ENCODE results near the gene KRT72.

Gene KRT72

GRCh38 chr12:52600941-52601481, at the start of gene KRT72:
Gene KRT72, minus strand, starts transcription at chr12:52601463. Its CDS starts 11 bp downstream, at chr12:52601452.
- Mint-ChIP-seq H3K27me3 (peaks cover 43% of the 10 kb centered on the region), H3K36me3 (ENCODE audit: low read depth) (no peaks in the 10 kb centered on the region)

DNA sequence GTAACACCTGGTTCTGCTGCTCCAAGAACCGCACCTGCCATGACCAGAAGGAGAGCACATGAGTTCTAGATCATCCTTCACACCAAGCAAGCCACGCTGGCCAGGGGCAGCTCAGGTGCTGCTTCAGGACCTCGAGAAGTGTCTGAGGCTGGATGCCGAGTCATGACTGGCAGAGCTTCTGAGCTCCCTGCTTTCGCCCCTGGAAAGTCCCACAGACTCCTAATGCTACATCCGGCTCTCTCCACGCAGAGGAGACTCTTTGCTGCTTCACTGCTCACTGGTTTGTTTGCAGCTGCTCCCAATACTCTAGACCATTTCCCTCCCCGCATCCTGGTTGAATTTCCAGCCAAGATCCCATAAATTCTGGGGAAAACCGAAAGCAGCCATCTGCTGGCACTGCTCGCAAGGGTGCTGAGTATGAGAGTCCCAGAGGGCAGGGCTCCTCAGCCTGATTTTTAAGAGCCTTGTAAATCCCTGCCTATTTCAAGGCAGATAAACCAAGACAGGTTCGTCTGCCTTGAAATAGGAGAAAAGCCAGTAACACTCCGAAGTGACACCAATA, 49.3 kb upstream of the KRT72 start:
- H3K36me3 Mint-ChIP-seq (ENCODE audit: low read depth) = no peaks in the 10 kb centered on the region
- H3K9me3 Mint-ChIP-seq = no peaks in the 10 kb centered on the region
- peaks cover 4% of the 10 kb centered on the region for H3K4me1 Mint-ChIP-seq (ENCODE audit: low read depth)
- H3K4me3 Mint-ChIP-seq = no peak overlapping the region
- no peak overlapping the region for H3K27ac Mint-ChIP-seq
- H3K27me3 Mint-ChIP-seq = peaks cover 1% of the 10 kb centered on the region
- intact Hi-C loops (cut with micrococcal nuclease) = no loop called here

More at GRCh38 chr12:52600941-52601481, at the start of gene KRT72:
- Mint-ChIP-seq H3K4me3 (no peak within 1 kb of the TSS), H3K27ac (no peak within 1 kb of the TSS), H3K9me3 (no peaks in the 10 kb centered on the region), H3K4me1 (ENCODE audit: low read depth) (no peaks in the 10 kb centered on the region)
- intact Hi-C loops (cut with micrococcal nuclease) = no loop called here

DNA sequence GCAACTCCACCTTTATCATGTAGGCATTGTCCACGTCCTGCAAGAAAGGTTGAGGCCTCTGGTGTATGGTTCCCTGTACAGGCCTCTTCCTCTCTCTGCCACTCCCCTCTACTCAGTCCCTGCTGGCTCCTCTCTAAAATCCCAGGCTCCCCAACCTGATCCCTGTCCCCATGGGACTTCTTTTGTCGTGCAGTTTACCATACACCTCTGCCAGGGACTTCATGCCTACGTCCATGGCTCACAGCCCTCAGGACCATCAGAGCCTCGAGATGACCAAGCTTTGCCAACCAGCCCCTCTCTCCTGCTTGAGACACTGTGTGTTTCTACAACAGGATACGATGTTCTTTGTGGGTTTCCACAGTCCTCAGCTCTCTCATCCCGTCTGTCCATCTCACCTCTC, 47.8 kb upstream of the KRT72 start:
- peaks cover 3% of the 10 kb centered on the region for H3K27me3 Mint-ChIP-seq
- no peaks in the 10 kb centered on the region for H3K9me3 Mint-ChIP-seq
- peaks cover 11% of the 10 kb centered on the region for H3K4me1 Mint-ChIP-seq (ENCODE audit: low read depth)
- H3K36me3 Mint-ChIP-seq (ENCODE audit: low read depth) = no peaks in the 10 kb centered on the region
- no peak overlapping the region for H3K27ac Mint-ChIP-seq
- intact Hi-C loops (cut with micrococcal nuclease) = no loop called here
- H3K4me3 Mint-ChIP-seq = no peak overlapping the region

DNA sequence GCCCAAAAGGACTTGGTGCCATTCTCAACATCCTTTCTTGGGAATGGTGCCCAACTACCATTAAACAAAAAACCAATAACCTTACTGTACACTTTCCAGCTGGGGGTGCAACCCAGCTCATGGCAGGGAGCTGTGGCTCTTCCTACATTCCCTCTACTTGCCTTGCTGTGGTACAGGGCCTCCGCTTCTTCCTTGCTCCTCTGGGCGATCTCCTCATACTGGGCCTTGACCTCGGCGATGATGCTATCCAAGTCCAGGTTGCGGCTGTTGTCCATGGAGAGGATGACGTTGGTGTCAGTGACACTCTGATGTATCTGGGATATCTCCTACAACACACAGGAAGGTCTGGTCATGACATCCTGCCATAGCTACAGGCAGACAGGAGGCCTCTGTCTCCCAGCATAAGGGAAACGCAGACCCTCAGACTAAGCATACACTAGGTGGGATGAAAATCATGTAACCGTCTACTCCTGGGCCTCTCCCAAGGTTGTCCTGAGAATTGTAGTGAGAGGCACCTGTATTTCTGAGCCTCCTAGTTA, 46.8 kb upstream of the KRT72 start:
- Mint-ChIP-seq H3K27ac (no peak overlapping the region), H3K4me1 (ENCODE audit: low read depth) (peaks cover 11% of the 10 kb centered on the region), H3K36me3 (ENCODE audit: low read depth) (no peaks in the 10 kb centered on the region), H3K27me3 (peaks cover 1% of the 10 kb centered on the region), H3K9me3 (no peaks in the 10 kb centered on the region), H3K4me3 (no peak overlapping the region)
- intact Hi-C loops (cut with micrococcal nuclease) = no loop called here

GRCh38 chr12:52647601-52648000, 46.3 kb upstream of the KRT72 start:
- H3K9me3 Mint-ChIP-seq = no peaks in the 10 kb centered on the region
- H3K4me1 Mint-ChIP-seq (ENCODE audit: low read depth) = peaks cover 11% of the 10 kb centered on the region
- H3K4me3 Mint-ChIP-seq = no peak overlapping the region
- peaks cover 1% of the 10 kb centered on the region for H3K27me3 Mint-ChIP-seq
- no peak overlapping the region for H3K27ac Mint-ChIP-seq
- intact Hi-C loops (cut with micrococcal nuclease) = no loop called here
- no peaks in the 10 kb centered on the region for H3K36me3 Mint-ChIP-seq (ENCODE audit: low read depth)

DNA sequence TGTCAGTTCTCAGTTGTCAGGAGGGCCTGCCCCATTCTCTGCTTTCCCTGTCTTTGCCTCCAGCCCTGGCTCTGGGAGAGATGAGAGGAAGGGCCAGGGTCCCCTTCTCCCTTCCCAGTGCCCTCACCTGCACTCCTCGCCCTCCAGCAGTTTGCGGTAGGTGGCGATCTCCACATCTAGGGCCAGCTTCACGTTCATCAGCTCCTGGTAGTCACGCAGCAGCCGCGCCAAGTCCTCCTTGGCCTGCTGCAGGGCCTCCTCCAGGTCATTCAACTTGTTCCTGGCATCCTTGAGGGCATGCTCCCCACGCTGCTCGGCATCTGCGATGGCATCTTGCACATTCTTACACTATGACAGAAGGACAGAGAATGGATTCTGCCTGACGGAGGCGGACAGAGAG, 45.4 kb upstream of the KRT72 start:
- H3K27me3 Mint-ChIP-seq = peaks cover 6% of the 10 kb centered on the region
- intact Hi-C loops (cut with micrococcal nuclease) = no loop called here
- no peak overlapping the region for H3K4me3 Mint-ChIP-seq
- peaks cover 11% of the 10 kb centered on the region for H3K4me1 Mint-ChIP-seq (ENCODE audit: low read depth)
- H3K36me3 Mint-ChIP-seq (ENCODE audit: low read depth) = no peaks in the 10 kb centered on the region
- no peak overlapping the region for H3K27ac Mint-ChIP-seq
- no peaks in the 10 kb centered on the region for H3K9me3 Mint-ChIP-seq

DNA sequence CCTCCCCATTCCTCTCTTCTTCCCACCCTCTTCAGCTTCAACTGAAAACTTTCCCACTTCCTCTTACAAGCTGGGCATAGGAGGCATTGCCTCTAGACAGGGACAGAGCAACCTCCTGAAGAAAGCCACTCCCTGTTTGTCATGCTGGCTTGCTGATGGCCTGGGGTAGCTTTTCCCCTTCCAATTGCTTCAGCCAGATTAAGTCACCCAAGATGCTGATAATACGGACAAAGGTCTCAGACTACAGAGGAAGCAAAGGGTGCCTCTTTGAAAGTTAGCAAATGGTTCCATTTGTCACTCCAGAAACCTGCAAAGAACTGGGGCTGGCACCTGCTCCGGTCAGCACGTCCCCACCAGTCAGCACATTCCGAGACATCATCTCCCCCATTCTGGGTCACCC, 44.7 kb upstream of the KRT72 start:
- Mint-ChIP-seq H3K9me3 (no peaks in the 10 kb centered on the region), H3K27me3 (peaks cover 6% of the 10 kb centered on the region), H3K27ac (no peak overlapping the region), H3K36me3 (ENCODE audit: low read depth) (no peaks in the 10 kb centered on the region), H3K4me3 (no peak overlapping the region), H3K4me1 (ENCODE audit: low read depth) (peaks cover 11% of the 10 kb centered on the region)
- intact Hi-C loops (cut with micrococcal nuclease) = no loop called here

- intact Hi-C loops (cut with micrococcal nuclease) = no loop called here
- Mint-ChIP-seq H3K4me3 (no peak overlapping the region), H3K4me1 (ENCODE audit: low read depth) (peaks cover 11% of the 10 kb centered on the region), H3K36me3 (ENCODE audit: low read depth) (no peaks in the 10 kb centered on the region), H3K27me3 (peaks cover 6% of the 10 kb centered on the region), H3K27ac (no peak overlapping the region), H3K9me3 (no peaks in the 10 kb centered on the region)
Observed at GRCh38 chr12:52645120-52645761, 44.0 kb upstream of the KRT72 start.

DNA sequence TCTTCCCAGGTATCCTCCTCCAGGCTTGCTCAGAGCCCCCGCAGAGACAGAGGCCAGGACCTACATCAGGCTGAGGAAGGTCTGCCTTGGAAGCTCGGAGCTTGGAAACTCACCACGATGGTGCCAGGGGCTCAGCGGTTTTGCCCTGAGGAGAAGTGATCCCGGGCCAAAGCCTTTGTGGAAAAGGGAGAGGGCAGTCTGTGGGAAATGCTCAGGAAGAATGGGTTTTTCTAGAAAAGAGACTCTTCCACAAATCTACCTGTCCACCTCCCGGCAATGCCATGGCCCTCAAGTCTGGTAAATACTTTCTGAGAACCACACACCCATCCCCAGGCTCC, 42.8 kb upstream of the KRT72 start:
- Mint-ChIP-seq H3K36me3 (ENCODE audit: low read depth) (no peaks in the 10 kb centered on the region), H3K4me1 (ENCODE audit: low read depth) (peaks cover 11% of the 10 kb centered on the region), H3K9me3 (no peaks in the 10 kb centered on the region), H3K27ac (no peak overlapping the region), H3K4me3 (no peak overlapping the region), H3K27me3 (peaks cover 8% of the 10 kb centered on the region)
- intact Hi-C loops (cut with micrococcal nuclease) = no loop called here

DNA sequence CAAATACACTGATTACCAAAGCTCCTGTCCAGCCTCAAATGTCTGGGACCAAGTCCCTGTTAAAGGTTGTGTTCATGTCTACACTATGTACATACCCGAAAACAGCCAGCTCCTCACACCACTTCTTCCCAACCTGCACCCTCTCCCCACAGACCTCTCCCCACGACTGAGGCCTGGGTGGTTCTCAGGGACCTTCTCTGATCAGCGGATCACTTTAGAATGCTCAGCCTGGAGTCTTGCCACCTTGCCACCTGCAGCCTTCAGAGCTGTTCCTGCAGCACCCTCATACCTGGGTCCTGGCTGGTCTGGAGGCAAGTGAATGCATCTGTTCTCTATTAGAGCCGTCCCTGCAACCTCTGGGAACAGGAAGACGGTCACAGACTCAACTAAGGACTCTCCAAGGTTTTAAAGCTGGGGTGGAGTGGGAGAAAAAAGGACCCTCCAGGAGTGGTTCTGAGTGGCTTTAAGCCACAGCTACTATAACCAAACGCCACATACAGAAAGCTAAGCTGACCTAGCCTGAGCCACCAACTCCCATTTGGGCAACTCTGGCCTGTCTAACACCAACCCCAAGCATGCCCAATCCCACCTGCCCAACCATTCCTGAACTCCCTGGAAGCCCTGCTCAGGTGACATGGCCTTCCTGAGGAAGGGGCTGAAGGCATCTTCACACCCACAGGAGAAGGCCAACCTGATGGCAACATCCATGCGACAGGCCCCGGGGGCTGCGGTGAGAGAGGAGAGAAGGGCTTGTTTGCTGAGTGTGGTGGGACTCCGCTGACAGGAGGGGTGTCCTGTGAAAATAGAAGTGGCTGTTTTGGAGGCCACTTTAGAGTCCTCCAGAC, 42.2 kb upstream of the KRT72 start:
- Mint-ChIP-seq H3K27ac (no peak overlapping the region), H3K4me1 (ENCODE audit: low read depth) (peaks cover 11% of the 10 kb centered on the region), H3K36me3 (ENCODE audit: low read depth) (no peaks in the 10 kb centered on the region), H3K4me3 (no peak overlapping the region), H3K27me3 (peaks cover 8% of the 10 kb centered on the region), H3K9me3 (no peaks in the 10 kb centered on the region)
- intact Hi-C loops (cut with micrococcal nuclease) = no loop called here

DNA sequence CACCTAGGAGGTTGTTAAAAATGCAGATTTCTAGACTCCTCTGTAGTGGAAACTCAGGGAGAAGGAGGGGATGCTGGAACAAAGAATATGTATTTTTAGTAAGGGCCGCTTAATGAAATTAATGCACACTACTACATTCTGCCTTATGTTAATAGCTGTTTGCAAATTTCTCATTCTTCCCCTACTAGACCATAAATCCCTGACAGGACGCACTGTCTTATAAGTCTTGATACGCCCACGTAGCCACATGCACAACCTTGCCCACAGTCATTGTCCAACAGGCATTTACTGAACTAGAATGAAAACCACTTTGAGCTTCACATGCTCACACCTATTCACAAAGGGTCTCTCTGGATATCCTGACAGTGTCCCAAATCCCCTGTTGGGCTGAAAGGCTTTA, 40.2 kb upstream of the KRT72 start:
- intact Hi-C loops (cut with micrococcal nuclease) = no loop called here
- peaks cover 11% of the 10 kb centered on the region for H3K4me1 Mint-ChIP-seq (ENCODE audit: low read depth)
- no peak overlapping the region for H3K4me3 Mint-ChIP-seq
- H3K36me3 Mint-ChIP-seq (ENCODE audit: low read depth) = no peaks in the 10 kb centered on the region
- H3K9me3 Mint-ChIP-seq = no peaks in the 10 kb centered on the region
- H3K27ac Mint-ChIP-seq = no peak overlapping the region
- H3K27me3 Mint-ChIP-seq = peaks cover 8% of the 10 kb centered on the region

DNA sequence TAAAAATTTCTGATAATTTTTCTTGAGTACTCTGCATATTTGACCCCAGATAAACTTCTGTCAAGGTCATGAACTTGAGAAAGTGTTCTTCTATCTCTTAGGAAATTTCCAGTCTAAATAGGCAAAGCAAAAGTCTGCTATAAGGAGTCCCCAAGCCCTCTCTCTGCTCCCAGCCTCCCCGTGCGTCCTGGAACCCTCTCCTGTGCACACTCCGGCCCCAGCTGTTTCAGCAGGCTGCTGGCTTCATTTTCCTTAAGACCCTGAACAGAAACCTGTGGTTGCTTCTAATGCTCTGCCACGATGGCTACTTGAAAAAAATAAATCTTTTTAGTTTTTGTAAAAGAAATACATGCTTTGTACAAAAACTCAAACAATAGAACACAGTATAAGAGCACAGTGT, 36.0 kb upstream of the KRT72 start:
- peaks cover 9% of the 10 kb centered on the region for H3K27me3 Mint-ChIP-seq
- no peak overlapping the region for H3K27ac Mint-ChIP-seq

GRCh38 chr12:52636592-52637258, 35.5 kb upstream of the KRT72 start:
- H3K27me3 Mint-ChIP-seq = peaks cover 6% of the 10 kb centered on the region
- peaks cover 6% of the 10 kb centered on the region for H3K4me1 Mint-ChIP-seq (ENCODE audit: low read depth)
- intact Hi-C loops (cut with micrococcal nuclease) = no loop called here
- H3K9me3 Mint-ChIP-seq = no peaks in the 10 kb centered on the region
- H3K4me3 Mint-ChIP-seq = no peak overlapping the region
- H3K36me3 Mint-ChIP-seq (ENCODE audit: low read depth) = no peaks in the 10 kb centered on the region
- no peak overlapping the region for H3K27ac Mint-ChIP-seq

More for the DNA sequence above, 36.0 kb upstream of the KRT72 start:
- peaks cover 6% of the 10 kb centered on the region for H3K4me1 Mint-ChIP-seq (ENCODE audit: low read depth)
- H3K4me3 Mint-ChIP-seq = no peak overlapping the region
- intact Hi-C loops (cut with micrococcal nuclease) = no loop called here
- no peaks in the 10 kb centered on the region for H3K9me3 Mint-ChIP-seq
- H3K36me3 Mint-ChIP-seq (ENCODE audit: low read depth) = no peaks in the 10 kb centered on the region

DNA sequence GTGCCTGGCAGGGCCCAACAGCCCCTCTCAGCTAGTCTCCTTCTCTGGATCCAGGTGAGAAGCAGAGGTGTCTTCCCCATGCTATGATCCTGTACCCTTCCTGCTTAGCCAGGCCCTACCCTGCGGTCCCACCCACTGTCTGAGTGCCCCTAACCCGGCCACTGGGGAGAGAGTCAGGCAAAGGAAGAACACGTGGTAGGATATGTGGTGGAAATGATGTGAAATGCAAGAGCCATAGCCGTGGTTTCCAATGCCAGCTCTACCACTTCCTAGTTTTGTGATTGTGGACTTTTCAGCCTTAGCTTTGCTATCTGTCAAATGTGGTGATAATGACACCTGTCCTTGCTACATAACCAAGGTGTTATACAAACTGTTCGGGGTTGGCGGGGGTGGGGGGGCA, 34.9 kb upstream of the KRT72 start:
- Mint-ChIP-seq H3K9me3 (no peaks in the 10 kb centered on the region), H3K27me3 (peaks cover 5% of the 10 kb centered on the region), H3K36me3 (ENCODE audit: low read depth) (no peaks in the 10 kb centered on the region), H3K4me3 (no peak overlapping the region), H3K27ac (no peak overlapping the region), H3K4me1 (ENCODE audit: low read depth) (peaks cover 6% of the 10 kb centered on the region)
- intact Hi-C loops (cut with micrococcal nuclease) = no loop called here

Data from dendritic cell treated with granulocyte-macrophage colony-stimulating factor and Interleukin-4, amounts not matched to agents 40 ng/mL and 50 ng/mL, for 4 days (primary cell).